Brain microvascular endothelial cell (primary cell): Measurements from ENCODE around the gene TAB3.

ENCODE experiments used
- DNase-seq: peaks from one replicate; pipeline ENCODE4 v3.0.0-alpha.2; 2020
- H3K27ac ChIP-seq: fragments of 250-450 bp; sonication (Bioruptor Pico); 2 replicates; pipeline ENCODE4 v1.5.1; 2020; ENCODE audit warnings: mild to moderate bottlenecking, moderate library complexity
- H3K27me3 ChIP-seq: fragments of 250-450 bp; sonication (Bioruptor Pico); replicated peaks from 2 replicates; pipeline ENCODE4 v1.5.1; 2020; ENCODE audit warnings: mild to moderate bottlenecking
- H3K36me3 ChIP-seq: fragments of 250-450 bp; sonication (Bioruptor Pico); replicated peaks from 2 replicates; pipeline ENCODE4 v1.5.1; 2020; ENCODE audit warnings: mild to moderate bottlenecking
- H3K4me3 ChIP-seq: 2 replicates; pipeline ENCODE4 v1.5.1; 2011; ENCODE audit warnings: low read depth, mild to moderate bottlenecking, control low read depth, low read length, moderate library complexity
- in situ Hi-C: cut with HindIII; loops from 2 replicates; pipeline ENCODE4 v1.10.0; 2017; ENCODE audit warnings: low sequenced_read_pairs, low pct_ligation_motif_present
- TF ChIP-seq, protein P1 (sequence below): IDR thresholded peaks from 2 replicates; pipeline ENCODE4 v1.5.1; 2011; ENCODE audit warnings: low read depth, mild to moderate bottlenecking, moderate library complexity, low read length, control low read depth, inconsistent platforms; ENCODE audit errors: missing control alignments

Gene TAB3

DNA sequence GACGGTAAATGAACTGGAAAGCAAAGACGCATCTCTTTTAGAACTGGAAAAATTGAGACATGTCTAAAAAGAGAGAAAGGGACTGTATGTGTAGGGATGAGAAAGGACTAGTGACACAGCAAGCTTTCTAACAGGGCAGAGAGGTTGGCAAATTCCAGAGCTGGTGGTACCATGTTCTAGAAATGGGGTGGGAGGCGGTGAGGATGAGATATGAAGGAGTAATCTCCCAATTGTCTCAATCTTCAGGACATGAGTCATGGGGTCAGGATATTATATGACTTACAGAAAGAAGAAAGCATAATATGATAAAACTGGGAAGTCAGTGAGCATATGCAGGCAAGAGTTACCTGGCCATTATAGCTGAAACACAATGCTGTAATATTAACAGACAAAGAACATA lies 14.2 kb downstream of the TAB3 start:
- TF ChIP-seq, protein P1, sequence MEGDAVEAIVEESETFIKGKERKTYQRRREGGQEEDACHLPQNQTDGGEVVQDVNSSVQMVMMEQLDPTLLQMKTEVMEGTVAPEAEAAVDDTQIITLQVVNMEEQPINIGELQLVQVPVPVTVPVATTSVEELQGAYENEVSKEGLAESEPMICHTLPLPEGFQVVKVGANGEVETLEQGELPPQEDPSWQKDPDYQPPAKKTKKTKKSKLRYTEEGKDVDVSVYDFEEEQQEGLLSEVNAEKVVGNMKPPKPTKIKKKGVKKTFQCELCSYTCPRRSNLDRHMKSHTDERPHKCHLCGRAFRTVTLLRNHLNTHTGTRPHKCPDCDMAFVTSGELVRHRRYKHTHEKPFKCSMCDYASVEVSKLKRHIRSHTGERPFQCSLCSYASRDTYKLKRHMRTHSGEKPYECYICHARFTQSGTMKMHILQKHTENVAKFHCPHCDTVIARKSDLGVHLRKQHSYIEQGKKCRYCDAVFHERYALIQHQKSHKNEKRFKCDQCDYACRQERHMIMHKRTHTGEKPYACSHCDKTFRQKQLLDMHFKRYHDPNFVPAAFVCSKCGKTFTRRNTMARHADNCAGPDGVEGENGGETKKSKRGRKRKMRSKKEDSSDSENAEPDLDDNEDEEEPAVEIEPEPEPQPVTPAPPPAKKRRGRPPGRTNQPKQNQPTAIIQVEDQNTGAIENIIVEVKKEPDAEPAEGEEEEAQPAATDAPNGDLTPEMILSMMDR = no peak
- Histone ChIP-seq H3K27me3 (no peaks in the 10 kb centered on the region), H3K36me3 (no peaks in the 10 kb centered on the region), H3K4me3 (no peak overlapping the region), H3K27ac (peak overlapping the region; percentile 10)
- DNase-seq = no peak
- in situ Hi-C loops = no loop called here

DNA sequence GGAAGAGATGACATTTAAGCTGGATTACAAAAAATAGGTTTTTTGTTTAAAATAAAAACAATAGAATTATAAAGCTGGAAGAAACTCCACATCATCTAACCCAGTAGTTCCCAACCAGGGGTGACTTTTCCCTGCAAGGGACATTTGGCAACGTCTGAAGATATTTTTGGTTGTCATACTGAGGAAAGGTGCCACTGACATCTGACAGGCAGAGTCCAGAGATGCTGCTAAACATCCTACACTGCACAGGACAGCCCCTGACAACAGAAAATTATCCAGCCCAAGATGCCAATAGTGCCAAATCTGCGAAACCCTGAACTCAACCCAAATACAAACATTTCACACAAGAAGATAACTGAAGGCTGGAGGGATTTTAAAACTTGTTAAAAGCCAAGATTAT lies 18.5 kb downstream of the TAB3 start:
- no peak overlapping the region for H3K27ac ChIP-seq
- TF ChIP-seq, protein P1 = no peak
- no peak overlapping the region for H3K4me3 ChIP-seq
- no peaks in the 10 kb centered on the region for H3K27me3 ChIP-seq
- in situ Hi-C loops = no loop called here
- no peak for DNase-seq
- no peaks in the 10 kb centered on the region for H3K36me3 ChIP-seq

DNA sequence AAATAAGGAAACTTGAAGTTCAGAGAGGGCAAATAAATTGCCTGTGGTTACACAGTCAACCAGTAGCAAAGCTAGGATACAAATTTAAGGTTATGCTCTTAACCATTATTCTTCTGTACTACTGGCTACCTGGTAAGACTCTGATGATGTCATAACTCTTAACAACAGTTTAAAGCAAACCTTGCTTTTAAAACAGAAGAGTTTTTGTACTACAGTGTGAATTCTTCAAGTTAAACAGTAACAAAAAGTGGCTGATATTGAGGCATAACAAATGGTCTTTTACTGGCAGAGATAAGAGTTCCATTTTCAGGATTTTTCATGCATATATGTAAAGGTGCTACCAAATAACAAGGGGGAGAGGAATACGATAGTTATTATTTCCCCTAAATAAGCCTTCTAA lies 23.4 kb downstream of the TAB3 start:
- no peak for DNase-seq
- in situ Hi-C loops = no loop called here

DNA sequence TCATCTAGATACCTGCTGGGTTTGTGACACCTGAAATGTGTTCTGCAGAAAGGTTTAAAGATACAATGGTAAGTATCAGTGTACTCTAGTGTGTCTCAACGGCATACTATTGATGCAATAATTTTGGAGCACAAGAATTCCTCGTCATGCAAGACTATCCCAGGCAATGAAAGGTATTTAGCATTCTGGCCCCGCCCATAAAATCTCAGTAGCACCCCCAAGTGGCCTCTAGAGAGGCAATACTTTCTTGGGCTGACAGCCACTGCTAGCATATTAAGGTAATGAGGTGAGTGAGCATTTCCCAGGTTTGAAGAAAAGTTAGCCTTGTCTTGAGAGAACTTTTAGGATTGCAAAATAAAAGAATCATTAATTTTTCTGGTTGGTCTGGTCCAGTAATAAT lies 24.0 kb downstream of the TAB3 start:
- H3K36me3 ChIP-seq = no peaks in the 10 kb centered on the region
- no peaks in the 10 kb centered on the region for H3K27me3 ChIP-seq
- no peak overlapping the region for H3K4me3 ChIP-seq
- in situ Hi-C loops = no loop called here
- no peak for DNase-seq
- TF ChIP-seq, protein P1 = peak; percentile 34
- no peak overlapping the region for H3K27ac ChIP-seq

More for the DNA sequence above, 23.4 kb downstream of the TAB3 start:
- no peak overlapping the region for H3K27ac ChIP-seq
- no peaks in the 10 kb centered on the region for H3K27me3 ChIP-seq
- H3K36me3 ChIP-seq = no peaks in the 10 kb centered on the region
- H3K4me3 ChIP-seq = no peak overlapping the region
- TF ChIP-seq, protein P1 = no peak

DNA sequence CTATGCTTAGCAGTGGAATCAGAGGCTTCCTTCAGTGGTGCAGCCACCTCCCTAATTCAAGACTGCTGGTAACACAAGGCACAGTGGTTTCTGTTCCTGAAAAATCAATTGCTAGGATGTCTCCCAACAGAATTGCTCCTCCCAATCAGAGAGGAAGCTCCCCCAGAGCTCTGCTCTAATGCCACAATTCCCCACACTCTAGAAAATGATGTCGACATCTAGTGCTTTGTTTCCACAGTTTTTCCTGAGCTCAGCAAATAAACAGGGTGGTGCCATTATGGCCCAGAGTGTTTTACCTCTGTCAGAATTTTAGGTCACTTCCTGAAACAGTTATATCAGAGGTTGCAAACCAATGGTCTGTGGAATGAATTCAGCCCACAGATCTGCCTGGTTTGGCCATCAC lies 24.7 kb downstream of the TAB3 start:
- H3K4me3 ChIP-seq = no peak overlapping the region
- DNase-seq = no peak
- H3K27me3 ChIP-seq = no peaks in the 10 kb centered on the region
- TF ChIP-seq, protein P1 = no peak
- H3K36me3 ChIP-seq = no peaks in the 10 kb centered on the region
- in situ Hi-C loops = no loop called here
- H3K27ac ChIP-seq = no peak overlapping the region

DNA sequence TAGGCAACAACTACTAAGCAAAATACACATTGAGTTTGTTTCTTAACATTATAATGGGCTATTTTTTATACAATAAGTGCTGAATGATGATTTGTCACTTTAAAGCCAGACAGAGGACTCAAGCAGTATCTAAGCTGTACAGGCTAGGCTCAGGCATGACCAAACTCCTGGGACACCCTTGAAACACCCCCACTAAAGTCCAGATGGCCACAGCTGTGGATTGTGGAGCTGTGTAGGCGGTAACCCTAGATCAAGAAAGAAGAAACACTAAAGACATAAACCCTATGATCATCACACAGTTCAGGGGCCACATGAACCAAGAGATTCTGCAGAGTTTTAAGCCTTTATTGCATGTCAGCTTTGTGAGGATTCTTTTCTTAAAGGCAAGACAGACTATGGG lies 25.1 kb downstream of the TAB3 start:
- Histone ChIP-seq H3K36me3 (no peaks in the 10 kb centered on the region), H3K27ac (no peak overlapping the region), H3K27me3 (no peaks in the 10 kb centered on the region), H3K4me3 (no peak overlapping the region)
- TF ChIP-seq, protein P1 = no peak
- in situ Hi-C loops = no loop called here
- no peak for DNase-seq
